GM21786 (cell line): ENCODE measurements around the gene TBRG4.
A peak's percentile ranks its signal among the peaks of the same experiment; 100 is the strongest.
"Not testable (repeated sequence)": the region's sequence is repeated elsewhere in the genome, so short reads cannot be mapped to it uniquely, and the experiment has no call there.

Experiments used
- ATAC-seq: cut with Tn5 transposase; IDR thresholded peaks from one replicate; pipeline ENCODE4 v1.9.1; 2021; ENCODE audit not compliant: unreplicated experiment

Gene TBRG4

GRCh38 chr7:45111298-45112223 is at the start of gene TBRG4:
Gene TBRG4, minus strand, starts transcription at chr7:45111697. Its CDS starts 2,460 bp downstream, at chr7:45109237.
- ATAC-seq: peak; percentile 90

- ATAC-seq: no peak
These were observed 49.6 kb upstream of the TBRG4 start for GRCh38 chr7:45161138-45161537.

- peak; percentile 62 for ATAC-seq
These were observed 49.0 kb upstream of the TBRG4 start for GRCh38 chr7:45160417-45160881.

GRCh38 chr7:45159296-45159695 is 47.8 kb upstream of the TBRG4 start:
- no peak for ATAC-seq

- ATAC-seq: no peak
These were observed 47.0 kb upstream of the TBRG4 start for GRCh38 chr7:45158471-45158870.

- ATAC-seq: no peak
These were observed 46.3 kb upstream of the TBRG4 start, which contains the start of gene RAMP3 for GRCh38 chr7:45157653-45158401. Gene RAMP3, plus strand, starts transcription at chr7:45157791. Its CDS starts 38 bp downstream, at chr7:45157829.

DNA sequence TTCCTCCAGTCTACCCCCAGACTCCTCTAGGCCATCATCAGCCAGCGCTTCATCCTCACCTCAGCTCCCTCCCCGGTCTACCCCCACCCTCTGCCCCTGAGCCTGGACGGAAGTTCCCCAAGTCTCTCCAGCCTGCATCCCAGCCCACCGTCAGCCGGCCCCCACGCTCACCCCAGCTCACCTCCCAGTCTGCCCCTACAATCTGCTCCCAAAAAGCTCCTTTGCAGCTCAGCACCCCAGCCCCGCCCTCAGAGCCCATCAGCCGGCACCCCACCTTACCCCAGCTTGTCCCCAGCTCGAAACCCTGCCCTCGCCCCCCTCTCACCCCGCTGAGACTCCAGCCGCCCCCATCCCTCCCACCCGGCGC is 45.8 kb upstream of the TBRG4 start:
- no peak for ATAC-seq

GRCh38 chr7:45156516-45157272 is 45.2 kb upstream of the TBRG4 start:
- no peak for ATAC-seq

DNA sequence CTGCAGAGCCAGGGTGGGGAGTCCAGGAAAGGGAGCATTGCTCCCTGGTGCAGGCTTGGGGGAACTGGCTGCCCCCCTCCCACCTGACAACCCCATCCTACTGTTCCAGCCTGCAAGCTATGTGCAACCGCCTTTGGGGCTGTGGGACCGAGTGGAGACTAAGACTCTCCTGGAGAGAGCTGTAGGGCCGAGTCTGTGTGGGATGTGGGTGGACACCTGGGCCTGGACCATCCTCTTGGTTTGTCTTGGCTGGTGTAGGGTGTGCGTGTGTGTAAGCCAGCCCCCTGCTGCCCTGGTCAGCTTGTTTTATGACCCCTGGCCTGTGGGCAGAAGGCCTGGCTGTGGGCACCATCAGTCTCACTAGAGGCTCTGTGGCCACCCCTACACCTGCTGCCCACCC is 44.4 kb upstream of the TBRG4 start:
- no peak for ATAC-seq

DNA sequence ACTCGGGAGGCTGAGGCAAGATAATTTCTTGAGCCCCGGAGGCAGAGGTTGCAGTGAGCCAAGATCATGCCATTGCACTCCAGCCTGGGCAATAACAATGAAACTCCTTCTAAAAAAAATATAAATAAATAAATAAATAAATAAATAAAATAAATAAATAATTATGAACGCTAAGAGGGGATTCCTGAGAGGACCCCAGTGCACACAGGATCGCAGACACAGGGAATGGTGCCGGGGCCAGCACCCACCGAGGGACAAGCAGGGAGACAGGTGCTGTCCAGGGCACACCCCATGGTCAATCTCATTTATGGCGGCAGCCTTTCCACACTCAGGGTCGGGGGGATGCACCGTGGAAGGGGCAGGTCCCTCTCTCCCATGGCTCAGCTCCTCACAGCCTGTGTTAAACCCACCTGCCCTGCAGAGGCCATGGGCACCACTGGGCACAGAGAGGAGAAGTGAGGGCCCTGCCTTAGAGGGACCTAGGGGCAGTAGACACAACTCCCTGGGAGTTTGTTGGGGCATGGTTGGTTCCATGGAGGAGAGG is 43.9 kb upstream of the TBRG4 start:
- ATAC-seq: no peak

DNA sequence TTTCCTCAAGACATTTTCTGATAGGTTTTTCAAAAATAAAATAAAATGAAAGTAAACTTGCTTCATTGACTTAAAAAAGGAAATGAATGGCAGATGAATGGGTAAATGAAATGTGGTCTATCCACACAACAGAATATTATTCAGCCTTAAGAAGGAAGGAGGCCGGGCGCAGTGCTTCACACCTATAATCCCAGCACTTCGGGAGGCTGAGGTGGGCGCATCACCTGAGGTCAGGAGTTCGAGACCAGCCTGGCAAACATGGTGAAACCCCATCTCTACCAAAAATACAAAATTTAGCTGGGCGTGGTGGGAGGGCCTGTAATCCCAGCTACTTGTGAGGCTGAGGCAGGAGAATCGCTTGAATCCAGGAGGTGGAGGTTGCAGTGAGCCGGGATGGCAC is 42.4 kb upstream of the TBRG4 start:
- ATAC-seq: not testable (repeated sequence)

DNA sequence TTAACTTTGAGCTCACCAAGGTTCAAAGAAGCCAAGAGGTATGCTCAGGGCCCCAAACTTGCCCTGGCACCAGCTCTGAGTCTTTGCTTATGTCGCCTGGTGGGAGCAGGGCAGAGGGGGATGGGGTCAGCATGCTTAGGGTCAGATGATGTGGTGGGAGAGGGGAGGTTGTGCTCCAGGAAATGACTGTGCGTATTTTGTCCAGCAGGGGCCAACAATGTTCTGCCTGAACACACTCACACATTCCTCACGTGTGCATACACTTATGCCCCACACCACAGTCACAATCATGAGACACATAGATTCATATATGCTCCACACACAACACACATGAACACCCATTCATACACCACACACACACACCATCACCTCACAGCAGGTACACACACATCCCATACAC is 41.7 kb upstream of the TBRG4 start:
- no peak for ATAC-seq

DNA sequence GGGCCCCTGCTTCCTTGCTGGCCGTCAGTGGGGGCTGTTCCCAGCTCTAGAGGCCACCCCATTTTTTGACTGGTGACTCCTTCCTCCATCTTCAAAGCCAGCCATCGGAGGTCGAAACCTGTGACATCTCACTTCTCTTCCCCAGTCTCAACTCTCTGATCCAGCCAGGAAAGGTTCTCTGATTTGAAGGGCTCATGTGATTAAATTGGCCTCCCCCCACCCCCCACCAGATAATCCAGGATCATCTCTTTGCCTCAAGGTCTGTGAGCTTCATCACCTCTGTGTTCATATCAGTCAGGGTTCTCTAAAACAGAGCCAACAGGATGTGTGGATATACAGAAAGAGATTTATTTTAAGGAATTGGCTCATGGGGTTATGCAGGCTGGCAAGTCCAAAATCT is 40.5 kb upstream of the TBRG4 start:
- ATAC-seq: no peak

DNA sequence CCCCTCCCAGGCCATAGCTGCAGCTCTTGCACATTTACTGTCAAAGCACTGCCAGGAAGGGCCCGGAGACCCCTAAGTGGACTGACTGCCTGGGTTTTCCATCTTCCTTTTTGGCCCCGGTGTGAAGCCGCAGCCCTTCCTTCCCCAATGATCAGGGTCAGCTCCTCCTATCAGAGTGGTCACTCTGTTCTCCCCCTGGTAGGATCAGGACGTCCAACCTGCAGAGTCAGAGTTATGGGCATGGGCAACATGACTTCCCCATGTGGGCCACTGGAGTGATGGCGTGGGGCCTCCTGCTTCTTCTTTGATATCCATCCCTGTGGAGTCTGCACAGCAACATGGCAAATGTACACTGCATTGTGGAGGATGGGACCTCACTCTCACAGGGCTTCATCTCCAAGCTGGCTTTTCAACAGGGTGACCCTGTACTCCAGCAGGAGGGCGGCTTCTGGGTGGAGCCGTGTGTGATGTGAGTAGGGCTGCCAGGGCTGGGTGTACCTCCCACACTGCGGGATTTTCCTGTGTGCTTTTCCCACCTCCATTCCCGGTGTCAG is 39.7 kb upstream of the TBRG4 start:
- no peak for ATAC-seq

GRCh38 chr7:45150199-45150598 is 38.7 kb upstream of the TBRG4 start:
- no peak for ATAC-seq

DNA sequence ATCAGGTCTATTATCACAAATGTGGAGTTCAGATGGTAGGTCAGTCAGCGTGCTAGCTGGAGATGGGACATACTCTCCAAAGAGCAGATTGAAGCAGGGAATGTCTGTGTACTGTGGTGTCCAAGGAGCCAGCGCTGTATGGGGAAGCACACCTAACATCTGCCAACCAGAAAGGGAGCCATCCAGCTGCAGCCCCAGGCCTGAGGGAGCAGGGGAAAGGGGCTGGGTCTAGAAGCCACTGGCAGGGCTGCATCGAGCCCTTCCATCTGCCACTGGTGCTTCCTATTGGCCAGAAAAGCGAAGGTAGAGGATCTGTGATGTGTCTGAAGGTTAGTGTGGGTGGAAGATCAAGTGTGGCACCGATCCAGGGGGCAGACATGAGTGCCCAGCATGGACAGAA is 38.1 kb upstream of the TBRG4 start:
- ATAC-seq: no peak

GRCh38 chr7:45148653-45148973 is 37.1 kb upstream of the TBRG4 start:
- no peak for ATAC-seq

- no peak for ATAC-seq
These were observed 36.6 kb upstream of the TBRG4 start for GRCh38 chr7:45147858-45148652.

GRCh38 chr7:45146531-45147379 is 35.3 kb upstream of the TBRG4 start:
- no peak for ATAC-seq
